HG03175 (cell line): Measurements from ENCODE around the gene IGFLR1.

ENCODE experiments used
- ATAC-seq: cut with Tn5 transposase; IDR thresholded peaks from one replicate; pipeline ENCODE4 v1.9.1; 2021; ENCODE audit warnings: mild to moderate bottlenecking, moderate library complexity; ENCODE audit not compliant: unreplicated experiment

IGFLR1 gene

DNA sequence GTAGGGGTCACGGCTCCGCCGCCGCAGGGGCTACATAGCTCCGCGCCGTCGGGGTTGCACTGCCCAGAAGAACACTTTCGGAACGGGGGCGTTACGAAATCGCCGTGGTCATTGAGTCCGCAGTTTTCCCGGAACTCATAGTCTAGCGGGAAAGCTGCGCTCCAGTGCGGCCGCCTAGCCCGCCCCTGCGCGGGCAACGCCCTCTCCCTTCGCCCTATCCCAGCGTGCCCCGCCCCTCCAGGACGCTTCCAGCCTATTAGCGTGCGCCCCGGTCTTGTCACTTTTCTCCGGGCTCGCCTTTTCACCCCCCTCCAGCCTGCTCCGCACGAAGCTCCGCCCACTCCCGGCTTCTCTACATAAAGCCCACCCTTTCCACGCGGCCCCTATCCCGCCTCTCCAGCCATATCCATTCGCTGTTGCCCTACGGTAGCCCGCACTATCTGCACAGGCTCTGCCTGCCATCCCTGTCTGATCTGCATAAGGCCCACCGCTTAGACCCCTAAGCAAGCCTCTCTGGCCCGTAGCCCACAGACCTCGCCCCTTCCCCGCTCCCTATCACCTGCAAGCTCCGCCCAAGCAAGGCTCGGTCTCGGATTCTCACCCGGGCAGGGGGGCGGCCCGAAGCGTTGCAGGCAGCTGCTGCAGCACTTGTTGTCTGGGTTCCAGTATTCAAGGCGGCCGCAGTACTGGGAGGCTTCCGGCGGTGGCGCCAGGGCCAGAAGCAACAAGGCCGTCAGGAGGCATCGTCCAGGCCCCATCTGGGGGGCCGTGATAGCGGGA lies 1.6 kb downstream of the IGFLR1 start:
- ATAC-seq = peak; percentile 55

DNA sequence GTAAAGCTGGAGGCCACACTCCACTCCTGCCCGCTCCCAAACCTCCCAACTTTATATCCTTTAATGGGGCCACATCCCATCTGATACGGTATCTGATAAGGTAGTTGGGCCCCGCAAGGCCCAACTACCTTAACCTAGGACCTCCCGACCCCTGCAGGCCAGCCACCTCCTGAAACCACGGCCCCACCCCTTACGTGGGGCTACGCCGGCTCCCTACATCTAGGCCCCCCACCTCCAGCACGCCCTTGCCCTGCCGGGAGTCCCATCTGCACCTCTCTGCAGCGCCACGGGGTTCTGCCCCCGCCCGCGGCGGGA lies 2.2 kb downstream of the IGFLR1 start:
- ATAC-seq = peak; percentile 13

DNA sequence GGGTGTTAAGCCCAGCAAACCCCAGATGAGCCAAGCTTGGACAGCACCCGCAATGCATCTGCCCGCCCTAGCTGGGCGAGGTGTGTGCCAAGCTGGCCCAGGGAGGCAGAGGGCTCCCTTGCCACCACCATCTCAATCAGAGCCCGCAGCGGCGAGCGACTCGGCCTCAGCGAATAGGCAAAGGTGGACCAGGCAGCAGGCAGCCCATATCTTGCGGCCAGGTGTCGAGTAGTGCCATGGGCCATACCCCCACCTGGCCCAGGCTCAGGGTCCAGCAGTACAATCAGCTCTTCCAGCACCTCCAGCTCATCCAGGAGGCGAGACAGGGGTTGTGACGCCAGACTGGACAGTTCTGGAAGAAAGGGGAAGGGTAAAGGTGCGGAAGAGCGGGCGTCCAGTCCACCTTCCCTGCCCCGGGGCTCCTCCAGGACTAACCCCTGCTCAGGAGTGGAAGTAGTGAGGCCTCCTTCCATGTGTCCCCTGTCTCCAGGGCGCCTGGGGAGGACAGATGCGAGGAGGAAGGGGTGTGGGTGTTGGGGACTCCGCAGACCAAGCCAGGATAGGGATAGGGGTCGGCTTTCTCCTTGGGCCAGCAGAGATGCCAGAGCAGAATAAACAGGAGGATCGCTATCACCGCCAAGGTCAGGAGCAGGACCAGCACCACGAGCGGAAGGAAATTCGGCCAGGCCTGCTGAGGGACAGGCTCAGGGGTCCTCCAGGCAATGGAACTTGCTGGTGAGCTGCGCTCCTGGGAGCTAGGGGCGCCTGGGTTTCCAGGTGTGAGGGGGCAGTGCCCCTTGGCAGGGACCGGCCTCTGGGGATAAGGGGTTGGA lies 2.8 kb downstream of the IGFLR1 start:
- no peak for ATAC-seq

DNA sequence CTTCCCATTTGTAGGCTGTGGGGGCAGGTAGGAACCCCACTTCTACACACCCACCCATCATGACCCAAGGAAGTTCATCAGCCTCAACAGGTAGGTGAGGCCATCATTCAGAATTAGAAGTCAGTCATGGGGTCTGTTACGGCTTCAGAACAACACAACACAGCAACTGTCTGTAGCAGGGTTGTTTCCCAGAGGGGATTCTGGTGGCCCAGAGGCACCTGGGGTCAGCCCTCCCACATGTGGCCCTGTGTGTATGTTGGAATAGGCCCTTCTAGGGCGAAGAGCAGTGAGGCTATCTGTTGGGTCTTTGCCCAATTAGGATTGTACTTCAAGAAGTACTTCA lies 3.4 kb downstream of the IGFLR1 start:
- ATAC-seq = no peak

DNA sequence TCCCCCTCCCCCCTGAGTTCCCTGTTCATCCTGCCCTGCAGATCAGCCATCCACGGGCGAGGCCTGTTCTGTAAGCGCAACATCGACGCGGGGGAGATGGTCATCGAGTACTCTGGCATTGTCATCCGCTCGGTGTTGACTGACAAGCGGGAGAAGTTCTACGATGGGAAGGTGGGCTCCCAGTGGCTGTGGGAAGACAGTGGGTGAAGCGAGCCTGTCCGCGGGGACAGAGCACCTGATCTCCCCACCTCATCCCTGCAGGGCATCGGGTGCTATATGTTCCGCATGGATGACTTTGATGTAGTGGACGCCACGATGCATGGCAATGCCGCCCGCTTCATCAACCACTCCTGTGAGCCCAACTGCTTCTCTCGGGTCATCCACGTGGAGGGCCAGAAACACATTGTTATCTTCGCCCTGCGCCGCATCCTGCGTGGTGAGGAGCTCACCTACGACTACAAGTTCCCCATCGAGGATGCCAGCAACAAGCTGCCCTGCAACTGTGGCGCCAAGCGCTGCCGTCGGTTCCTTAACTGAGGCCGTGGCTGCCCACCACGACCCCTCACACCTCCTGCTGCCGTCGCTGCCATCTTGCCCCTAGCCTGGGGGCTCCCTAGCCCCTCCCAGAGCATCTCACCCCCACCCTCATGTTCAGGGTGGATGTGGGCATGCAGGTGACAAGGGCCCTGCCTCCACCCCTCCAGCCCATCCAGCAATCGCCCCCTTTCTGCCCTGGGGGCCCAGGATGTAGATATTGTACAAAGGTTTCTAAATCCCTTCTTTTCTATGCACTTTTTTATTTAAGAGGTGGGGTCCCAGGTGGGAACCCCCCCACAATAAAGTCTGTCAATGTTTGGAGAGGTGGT lies 4.0 kb downstream of the IGFLR1 start:
- ATAC-seq = no peak

DNA sequence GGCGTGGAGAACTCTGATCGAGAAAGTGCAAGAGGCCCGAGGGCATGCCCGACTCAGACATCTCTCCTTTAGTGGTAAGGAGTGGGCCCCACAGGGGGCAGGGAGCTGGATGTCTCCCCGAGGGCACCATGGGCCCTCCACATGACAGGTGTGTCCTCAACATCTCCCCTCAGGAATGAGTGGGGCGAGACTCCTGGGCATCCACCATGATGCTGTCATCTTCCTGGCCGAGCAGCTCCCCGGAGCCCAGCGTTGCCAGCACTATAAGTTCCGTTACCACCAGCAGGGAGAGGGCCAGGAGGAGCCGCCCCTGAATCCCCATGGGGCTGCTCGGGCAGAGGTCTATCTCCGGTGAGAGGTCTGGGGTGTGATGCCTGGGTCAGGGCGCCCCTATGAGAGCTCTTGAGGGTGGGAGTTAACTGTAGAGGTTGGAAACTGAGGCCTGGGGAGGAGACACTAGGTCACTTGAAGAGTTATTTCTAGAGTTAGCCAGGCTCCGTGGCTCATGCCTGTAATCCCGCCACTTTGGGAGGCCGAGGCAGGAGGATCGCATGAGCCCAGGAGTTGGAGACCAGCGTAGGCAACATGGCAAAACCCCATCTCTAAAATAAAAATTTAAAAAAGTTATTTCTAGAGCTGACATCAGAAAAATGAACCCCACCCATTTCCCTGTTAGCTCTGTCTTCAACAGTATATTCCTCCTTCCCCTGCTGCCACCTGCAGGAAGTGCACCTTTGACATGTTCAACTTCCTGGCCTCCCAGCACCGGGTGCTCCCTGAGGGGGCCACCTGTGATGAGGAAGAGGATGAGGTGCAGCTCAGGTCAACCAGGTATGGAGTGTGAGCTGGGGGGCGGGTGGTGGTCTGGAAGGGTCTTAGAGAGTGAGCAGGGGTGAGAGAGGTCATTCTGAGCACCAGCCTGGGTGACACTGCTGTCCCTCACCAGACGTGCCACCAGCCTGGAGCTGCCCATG lies 5.1 kb downstream of the IGFLR1 start:
- no peak for ATAC-seq

DNA sequence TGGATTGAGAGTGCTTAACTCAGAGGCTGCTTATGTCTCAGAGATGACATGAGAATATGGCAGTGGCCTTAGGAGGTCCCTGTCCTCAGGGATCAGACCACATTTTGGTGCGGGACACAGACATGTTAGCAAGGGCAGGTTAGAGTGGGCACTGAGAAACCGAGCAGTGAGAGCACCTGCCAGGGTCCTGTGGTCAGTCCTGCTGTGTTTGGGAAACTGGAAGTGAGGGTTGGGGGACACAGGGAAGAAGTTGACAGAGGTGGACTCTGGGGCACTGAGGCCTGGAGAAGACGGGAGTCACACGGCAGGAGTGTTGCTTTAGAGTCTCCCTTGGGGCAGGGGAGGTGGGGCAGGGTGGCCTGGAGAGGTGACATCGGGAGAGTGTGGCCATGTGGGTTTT lies 7.4 kb downstream of the IGFLR1 start:
- ATAC-seq = no peak

DNA sequence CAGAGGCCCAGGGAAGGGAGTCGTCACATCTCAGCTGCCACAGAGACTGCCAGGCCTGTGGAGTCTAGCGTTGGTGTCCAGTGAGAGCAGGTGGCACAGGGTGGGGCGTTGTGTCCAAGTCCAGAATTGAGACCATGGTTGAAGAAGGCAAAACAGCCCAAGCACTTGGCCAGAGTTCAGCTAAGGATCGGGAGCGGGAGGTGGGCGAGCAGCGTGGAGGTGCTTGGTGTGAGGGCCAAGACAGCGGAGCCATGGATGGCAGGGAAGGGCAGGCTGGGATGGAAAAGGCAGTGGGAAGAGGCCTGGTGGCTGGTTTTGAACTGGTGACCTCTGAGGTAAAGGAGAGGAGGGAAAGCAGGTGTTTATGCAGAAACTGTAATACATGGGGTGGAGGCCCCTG lies 8.0 kb downstream of the IGFLR1 start:
- ATAC-seq = no peak

DNA sequence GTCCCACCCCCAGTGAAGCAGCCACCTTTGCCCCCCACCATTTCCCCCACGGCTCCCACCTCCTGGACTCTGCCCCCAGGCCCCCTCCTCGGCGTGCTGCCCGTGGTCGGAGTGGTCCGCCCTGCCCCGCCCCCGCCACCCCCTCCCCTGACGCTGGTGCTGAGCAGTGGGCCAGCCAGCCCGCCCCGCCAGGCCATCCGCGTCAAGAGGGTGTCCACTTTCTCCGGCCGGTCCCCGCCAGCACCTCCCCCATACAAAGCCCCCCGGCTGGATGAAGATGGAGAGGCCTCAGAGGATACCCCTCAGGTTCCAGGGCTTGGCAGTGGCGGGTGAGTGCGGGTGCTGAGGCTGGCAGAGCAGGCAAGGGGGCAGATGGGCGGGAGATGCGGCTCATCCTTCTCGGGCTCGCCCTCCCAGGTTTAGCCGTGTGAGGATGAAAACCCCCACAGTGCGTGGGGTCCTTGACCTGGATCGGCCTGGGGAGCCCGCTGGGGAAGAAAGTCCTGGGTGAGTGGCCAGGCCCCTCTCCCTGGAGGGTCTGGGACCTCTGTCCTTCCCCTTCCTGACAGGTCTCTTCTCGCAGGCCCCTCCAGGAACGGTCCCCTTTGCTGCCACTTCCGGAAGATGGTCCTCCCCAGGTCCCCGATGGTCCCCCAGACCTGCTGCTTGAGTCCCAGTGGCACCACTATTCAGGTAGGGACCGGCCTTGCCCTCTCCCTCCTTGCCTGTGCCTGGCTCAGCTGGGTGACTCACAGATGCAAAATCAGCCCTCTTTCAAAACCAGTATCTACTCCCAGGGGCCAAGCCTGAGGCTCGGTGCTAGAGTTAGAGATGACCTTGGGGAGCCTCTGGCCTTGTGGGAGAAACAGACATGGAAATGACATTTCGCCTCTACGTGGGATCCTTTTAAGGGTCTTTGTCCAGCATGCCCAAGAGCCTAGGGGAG lies 8.8 kb downstream of the IGFLR1 start:
- ATAC-seq = no peak

DNA sequence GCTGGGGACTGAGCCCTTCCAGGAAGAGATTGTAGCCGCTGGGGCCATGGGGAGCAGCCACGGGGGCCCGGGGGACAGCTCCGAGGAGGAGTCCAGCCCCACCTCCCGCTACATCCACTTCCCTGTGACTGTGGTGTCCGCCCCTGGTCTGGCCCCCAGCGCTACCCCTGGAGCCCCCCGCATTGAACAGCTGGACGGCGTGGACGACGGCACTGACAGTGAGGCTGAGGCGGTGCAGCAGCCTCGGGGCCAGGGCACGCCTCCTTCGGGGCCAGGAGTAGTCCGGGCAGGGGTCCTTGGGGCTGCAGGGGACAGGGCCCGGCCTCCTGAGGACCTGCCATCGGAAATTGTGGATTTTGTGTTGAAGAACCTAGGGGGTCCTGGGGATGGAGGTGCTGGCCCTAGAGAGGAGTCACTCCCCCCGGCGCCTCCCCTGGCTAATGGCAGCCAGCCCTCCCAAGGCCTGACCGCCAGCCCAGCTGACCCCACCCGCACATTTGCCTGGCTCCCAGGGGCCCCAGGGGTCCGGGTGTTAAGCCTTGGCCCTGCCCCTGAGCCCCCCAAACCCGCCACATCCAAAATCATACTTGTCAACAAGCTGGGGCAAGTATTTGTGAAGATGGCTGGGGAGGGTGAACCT lies 9.6 kb downstream of the IGFLR1 start:
- ATAC-seq = no peak

DNA sequence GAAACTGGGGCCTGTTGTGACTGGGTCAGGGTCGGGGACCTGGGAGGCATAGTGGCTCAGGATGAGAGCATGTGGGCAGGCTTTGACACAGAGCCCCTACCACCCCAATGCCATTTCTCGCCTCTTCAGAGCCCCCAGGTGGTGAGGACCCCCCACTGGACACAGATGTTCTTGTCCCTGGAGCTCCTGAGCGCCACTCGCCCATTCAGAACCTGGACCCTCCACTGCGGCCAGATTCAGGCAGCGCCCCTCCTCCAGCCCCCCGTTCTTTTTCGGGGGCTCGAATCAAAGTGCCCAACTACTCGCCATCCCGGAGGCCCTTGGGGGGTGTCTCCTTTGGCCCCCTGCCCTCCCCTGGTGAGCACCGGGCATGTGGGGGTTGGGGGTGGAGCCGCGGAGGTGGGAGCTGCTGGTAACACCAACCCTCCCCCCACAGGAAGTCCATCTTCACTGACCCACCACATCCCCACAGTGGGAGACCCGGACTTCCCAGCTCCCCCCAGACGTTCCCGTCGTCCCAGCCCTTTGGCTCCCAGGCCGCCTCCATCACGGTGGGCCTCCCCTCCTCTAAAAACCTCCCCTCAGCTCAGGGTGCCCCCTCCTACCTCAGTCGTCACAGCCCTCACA lies 10.4 kb downstream of the IGFLR1 start:
- no peak for ATAC-seq

DNA sequence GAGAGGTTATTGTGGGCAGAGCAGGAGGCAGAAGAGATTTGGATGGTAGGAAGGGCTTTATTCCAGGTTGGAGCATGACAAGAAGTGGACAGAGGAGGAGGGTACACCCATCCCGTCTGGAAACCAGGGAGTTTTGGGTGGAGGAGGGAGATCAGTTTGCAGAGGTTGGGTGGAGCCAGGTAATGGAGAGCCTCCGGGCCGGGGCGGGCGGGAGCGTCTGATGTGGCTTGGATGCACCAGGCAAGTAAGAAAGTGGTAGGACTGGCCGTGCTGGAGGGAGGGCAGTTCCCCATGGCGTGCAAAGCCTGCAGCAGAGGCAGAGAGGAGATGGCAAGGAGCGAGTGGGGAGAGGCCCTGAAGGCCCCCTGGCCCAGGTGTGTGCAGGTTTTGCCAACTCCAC lies 10.9 kb downstream of the IGFLR1 start:
- ATAC-seq = no peak

DNA sequence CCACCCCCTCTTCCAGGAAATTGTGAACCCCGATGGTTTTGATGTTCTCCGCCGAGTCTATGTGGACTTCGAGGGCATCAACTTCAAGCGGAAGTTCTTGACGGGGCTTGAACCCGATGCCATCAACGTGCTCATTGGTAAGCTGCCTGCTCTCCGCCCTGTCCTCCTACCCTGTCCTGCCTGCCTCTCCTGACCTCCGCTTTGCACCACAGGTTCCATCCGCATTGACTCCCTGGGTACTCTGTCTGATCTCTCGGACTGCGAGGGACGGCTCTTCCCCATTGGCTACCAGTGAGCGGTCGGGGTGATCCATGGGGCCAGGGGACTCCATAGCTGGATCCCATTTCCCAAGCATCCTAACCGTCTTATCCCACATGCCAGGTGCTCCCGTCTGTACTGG lies 11.9 kb downstream of the IGFLR1 start:
- no peak for ATAC-seq

DNA sequence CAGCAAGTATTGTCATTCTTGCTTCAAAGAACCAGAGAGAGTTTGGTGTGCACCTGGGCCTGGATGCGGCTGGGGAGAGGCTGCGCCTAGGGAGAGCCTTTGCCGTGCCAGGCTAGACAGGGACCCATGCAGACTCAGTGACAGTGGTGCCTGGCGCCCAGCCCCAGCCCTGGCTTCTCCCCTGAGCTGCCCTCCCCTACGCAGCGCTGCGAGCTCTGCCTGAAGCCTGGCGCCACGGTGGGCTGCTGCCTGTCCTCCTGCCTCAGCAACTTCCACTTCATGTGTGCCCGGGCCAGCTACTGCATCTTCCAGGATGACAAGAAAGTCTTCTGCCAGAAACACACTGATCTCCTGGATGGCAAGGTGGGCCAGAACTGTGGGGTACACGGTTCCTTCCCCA lies 12.5 kb downstream of the IGFLR1 start:
- ATAC-seq = no peak

DNA sequence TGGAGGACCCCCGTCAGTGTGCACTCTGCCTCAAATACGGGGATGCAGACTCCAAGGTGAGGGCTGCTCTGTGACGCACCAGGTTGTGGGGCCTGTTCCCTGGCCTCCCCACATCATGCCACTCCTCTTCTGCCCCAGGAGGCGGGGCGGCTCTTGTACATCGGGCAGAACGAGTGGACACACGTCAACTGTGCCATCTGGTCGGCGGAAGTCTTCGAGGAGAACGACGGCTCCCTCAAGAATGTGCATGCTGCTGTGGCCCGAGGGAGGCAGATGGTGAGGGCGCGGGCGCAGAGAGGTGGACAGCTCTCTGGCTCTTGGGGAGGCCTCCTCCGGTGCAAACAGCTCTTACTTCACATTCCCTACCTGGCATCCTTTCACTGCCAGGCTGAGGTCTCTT lies 13.2 kb downstream of the IGFLR1 start:
- ATAC-seq = no peak

DNA sequence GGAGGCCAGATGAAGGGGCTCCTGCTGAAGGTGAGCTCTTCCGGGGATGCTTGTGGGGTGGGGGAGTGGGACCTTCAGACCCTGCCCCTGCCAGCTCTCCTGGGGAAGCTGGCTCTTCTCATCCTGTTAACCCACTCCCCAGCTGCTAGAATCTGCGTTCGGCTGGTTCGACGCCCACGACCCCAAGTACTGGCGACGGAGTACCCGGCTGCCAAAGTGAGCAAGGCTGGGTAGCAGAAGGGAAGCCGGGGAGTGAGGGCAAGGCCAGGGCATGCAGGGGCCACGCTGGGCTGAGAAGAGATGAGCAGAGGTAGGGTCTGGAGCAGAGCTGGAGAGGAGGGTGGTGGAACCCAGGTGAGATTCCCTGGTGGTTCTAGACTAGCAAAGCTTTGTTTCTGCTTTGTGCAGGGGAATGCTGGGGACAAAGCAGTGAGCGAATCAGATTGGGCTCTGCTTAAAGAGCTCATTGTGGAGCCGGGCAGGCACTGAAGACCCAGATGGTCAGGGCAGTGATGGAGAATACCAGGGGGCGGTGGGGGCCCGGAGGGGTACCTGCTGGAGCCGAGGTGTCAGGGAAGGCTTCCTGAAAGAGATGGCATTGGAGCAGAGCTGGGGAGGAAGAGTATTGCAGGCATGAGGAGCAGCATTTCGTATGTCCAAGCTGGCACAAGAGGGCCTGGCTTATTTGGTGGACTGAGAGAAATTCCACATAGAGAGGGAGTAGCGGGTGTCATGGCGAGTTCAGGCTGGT lies 14.1 kb downstream of the IGFLR1 start:
- no peak for ATAC-seq

DNA sequence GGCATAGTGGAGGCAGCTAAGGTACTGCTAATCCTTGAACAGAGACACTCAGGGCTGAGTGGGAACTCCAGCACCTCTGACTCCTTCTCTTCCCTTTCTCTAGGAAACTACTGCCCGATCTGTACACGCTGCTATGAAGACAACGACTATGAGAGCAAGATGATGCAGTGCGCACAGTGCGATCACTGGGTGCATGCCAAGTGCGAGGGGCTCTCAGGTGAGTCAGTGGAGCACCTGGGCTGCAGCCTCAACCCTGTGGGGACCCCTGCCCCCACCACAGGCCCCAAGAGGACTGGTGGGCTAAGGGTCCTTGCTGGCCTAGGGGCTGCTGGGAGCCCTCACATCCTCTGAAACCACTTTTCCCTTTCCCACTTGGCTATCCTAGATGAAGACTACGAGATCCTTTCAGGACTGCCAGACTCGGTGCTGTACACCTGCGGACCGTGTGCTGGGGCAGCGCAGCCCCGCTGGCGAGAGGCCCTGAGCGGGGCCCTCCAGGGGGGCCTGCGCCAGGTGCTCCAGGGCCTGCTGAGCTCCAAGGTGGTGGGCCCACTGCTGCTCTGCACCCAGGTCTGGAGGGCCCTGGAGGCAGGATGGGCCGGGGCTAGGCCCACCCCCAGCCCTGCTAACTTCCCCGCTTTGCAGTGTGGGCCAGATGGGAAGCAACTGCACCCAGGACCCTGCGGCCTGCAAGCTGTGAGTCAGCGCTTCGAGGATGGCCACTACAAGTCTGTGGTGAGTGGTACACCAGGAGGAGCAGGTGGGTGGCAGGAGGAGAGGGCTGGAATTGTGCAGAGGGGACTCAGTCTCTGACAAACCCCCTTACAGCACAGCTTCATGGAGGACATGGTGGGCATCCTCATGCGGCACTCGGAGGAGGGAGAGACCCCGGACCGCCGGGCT lies 14.9 kb downstream of the IGFLR1 start:
- ATAC-seq = no peak
